ENCODE results near the gene HTATIP2.

- TF ChIP-seq EZH2 (IDR thresholded peaks at IDR 0.05; ENCODE audit: borderline replicate concordance) = no peak
- TF ChIP-seq CTCF (IDR thresholded peaks at IDR 0.05; ENCODE audit: poor library complexity) = no peak
Measured at GRCh38 chr11:20360650-20361049, 2.9 kb upstream of the HTATIP2 start.

Measured in hepatocyte (in vitro differentiated cells).